HG03060 (cell line): ENCODE results near the gene RPS18.
A peak's percentile ranks its signal among the peaks of the same experiment; 100 is the strongest.
"Not testable (repeated sequence)": the region's sequence is repeated elsewhere in the genome, so short reads cannot be mapped to it uniquely, and the experiment has no call there.

Experiments used
- ATAC-seq: cut with Tn5 transposase; IDR thresholded peaks from one replicate; pipeline ENCODE4 v1.9.1; 2021; ENCODE audit warnings: low read depth, moderate number of reproducible peaks; ENCODE audit not compliant: unreplicated experiment

RPS18 gene

GRCh38 chr6:33271468-33272274, at the start of gene RPS18, which contains the start of gene VPS52:
Gene RPS18 (plus strand): TSS chr6:33272075. CDS start chr6:33272120, 45 bp downstream.
Gene VPS52 (minus strand): TSS chr6:33271876. CDS start chr6:33271675, 201 bp downstream.
- peak; percentile 79 for ATAC-seq

- not testable (repeated sequence) for ATAC-seq
Measured at GRCh38 chr6:33226503-33227120, 45.3 kb upstream of the RPS18 start.

GRCh38 chr6:33235221-33235634, 36.6 kb upstream of the RPS18 start:
- ATAC-seq = no peak

- ATAC-seq = no peak
Measured at GRCh38 chr6:33236328-33236727, 35.5 kb upstream of the RPS18 start.

GRCh38 chr6:33236852-33237251, 35.0 kb upstream of the RPS18 start:
- no peak for ATAC-seq

GRCh38 chr6:33237741-33238140, 34.1 kb upstream of the RPS18 start:
- no peak for ATAC-seq

- ATAC-seq = no peak
Measured at GRCh38 chr6:33241968-33242367, 29.9 kb upstream of the RPS18 start.

GRCh38 chr6:33243476-33243875, 28.4 kb upstream of the RPS18 start:
- no peak for ATAC-seq

GRCh38 chr6:33247977-33248642, 23.8 kb upstream of the RPS18 start:
- no peak for ATAC-seq

- ATAC-seq = no peak
Measured at GRCh38 chr6:33248643-33248931, 23.3 kb upstream of the RPS18 start.

- ATAC-seq = peak; percentile 86
Measured at GRCh38 chr6:33248932-33249731, 22.7 kb upstream of the RPS18 start.

- ATAC-seq = no peak
Measured at GRCh38 chr6:33249732-33250630, 21.9 kb upstream of the RPS18 start.

GRCh38 chr6:33250731-33251130, 21.1 kb upstream of the RPS18 start:
- no peak for ATAC-seq

- ATAC-seq = no peak
Measured at GRCh38 chr6:33251395-33252012, 20.4 kb upstream of the RPS18 start.

- ATAC-seq = no peak
Measured at GRCh38 chr6:33252759-33253158, 19.1 kb upstream of the RPS18 start.

GRCh38 chr6:33254591-33254990, 17.3 kb upstream of the RPS18 start:
- no peak for ATAC-seq

- no peak for ATAC-seq
Measured at GRCh38 chr6:33259032-33259431, 12.8 kb upstream of the RPS18 start.

GRCh38 chr6:33262490-33262889, 9.4 kb upstream of the RPS18 start:
- ATAC-seq = not testable (repeated sequence)

GRCh38 chr6:33264015-33264414, 7.9 kb upstream of the RPS18 start:
- no peak for ATAC-seq
